OCI-LY7 (cell line): ENCODE measurements around the gene PPIH.

Experiments used
- CTCF ChIP-seq: fragments of 200-600 bp; sonication (generic); conservative IDR thresholded peaks from 2 replicates; pipeline ENCODE4 v1.5.1; 2014; ENCODE audit warnings: mild to moderate bottlenecking, antibody characterized with exemption, low read length, moderate library complexity, mixed read lengths
- EZH2phosphoT487 ChIP-seq: fragments of 200-600 bp; sonication (generic); IDR thresholded peaks from 2 replicates; pipeline ENCODE4 v1.6.1; 2018; ENCODE audit warnings: low read depth, borderline replicate concordance, mild to moderate bottlenecking, mixed run types, antibody characterized with exemption, low read length, moderate library complexity, mixed read lengths

- no peak for TF ChIP-seq CTCF
- no peak for TF ChIP-seq EZH2phosphoT487
Measured at GRCh38 chr1:42646056-42646455, 12.2 kb upstream of the PPIH start.
